Hematopoietic multipotent progenitor cell treated with erythropoietin and hydrocortisone succinate and interleukin-3 and kit ligand, for 4 days (in vitro differentiated cells): ENCODE measurements around the gene ARL5A.
"Not testable (repeated sequence)": the region's sequence is repeated elsewhere in the genome, so short reads cannot be mapped to it uniquely, and the experiment has no call there.

ENCODE experiments used
- DNase-seq: peaks from one replicate; pipeline ENCODE4 v3.0.0-alpha.2; 2015

ARL5A gene

GRCh38 chr2:151828143-151828889 lies at the start of gene ARL5A:
TSS of gene ARL5A (minus strand) at chr2:151828421. CDS start at chr2:151828176, 245 bp downstream.
- peak; percentile 98 for DNase-seq

- DNase-seq: not testable (repeated sequence)
Observed at GRCh38 chr2:151875631-151876030, 47.4 kb upstream of the ARL5A start.

GRCh38 chr2:151872463-151872862 lies 44.2 kb upstream of the ARL5A start:
- no peak for DNase-seq

GRCh38 chr2:151869291-151869690 lies 41.1 kb upstream of the ARL5A start:
- DNase-seq: no peak

GRCh38 chr2:151862700-151863099 lies 34.5 kb upstream of the ARL5A start:
- DNase-seq: no peak

GRCh38 chr2:151861174-151861573 lies 33.0 kb upstream of the ARL5A start:
- DNase-seq: no peak

- DNase-seq: no peak
Observed at GRCh38 chr2:151860613-151861146, 32.5 kb upstream of the ARL5A start.

- DNase-seq: no peak
Observed at GRCh38 chr2:151860210-151860609, 32.0 kb upstream of the ARL5A start.

- no peak for DNase-seq
Observed at GRCh38 chr2:151857650-151858049, 29.4 kb upstream of the ARL5A start.

- DNase-seq: no peak
Observed at GRCh38 chr2:151855111-151855510, 26.9 kb upstream of the ARL5A start.

- DNase-seq: no peak
Observed at GRCh38 chr2:151853070-151853758, 25.0 kb upstream of the ARL5A start.

GRCh38 chr2:151852260-151853069 lies 24.2 kb upstream of the ARL5A start:
- no peak for DNase-seq

- DNase-seq: no peak
Observed at GRCh38 chr2:151851761-151852160, 23.5 kb upstream of the ARL5A start.

- DNase-seq: no peak
Observed at GRCh38 chr2:151849413-151850010, 21.3 kb upstream of the ARL5A start.

GRCh38 chr2:151845884-151846283 lies 17.7 kb upstream of the ARL5A start:
- DNase-seq: no peak

- no peak for DNase-seq
Observed at GRCh38 chr2:151845481-151845880, 17.3 kb upstream of the ARL5A start.

GRCh38 chr2:151844211-151844896 lies 16.1 kb upstream of the ARL5A start:
- peak; percentile 38 for DNase-seq

- no peak for DNase-seq
Observed at GRCh38 chr2:151843691-151844061, 15.5 kb upstream of the ARL5A start.

- no peak for DNase-seq
Observed at GRCh38 chr2:151842830-151843690, 14.8 kb upstream of the ARL5A start.

- DNase-seq: no peak
Observed at GRCh38 chr2:151841047-151841424, 12.8 kb upstream of the ARL5A start.
